HG02623 (cell line): ENCODE data around the gene RUVBL2.
"Not testable (repeated sequence)": the region's sequence is repeated elsewhere in the genome, so short reads cannot be mapped to it uniquely, and the experiment has no call there.

Experiments
- ATAC-seq: cut with Tn5 transposase; IDR thresholded peaks from one replicate; pipeline ENCODE4 v1.9.1; 2021; ENCODE audit warnings: moderate library complexity; ENCODE audit not compliant: unreplicated experiment

Gene RUVBL2

GRCh38 chr19:49016067-49016839 lies 22.6 kb downstream of the RUVBL2 start:
- ATAC-seq = no peak

GRCh38 chr19:49017041-49017665 lies 23.5 kb downstream of the RUVBL2 start, which contains the start of gene LHB:
Gene LHB, minus strand, starts transcription at chr19:49017091. Its CDS starts 10 bp downstream, at chr19:49017081.
- no peak for ATAC-seq

GRCh38 chr19:49017666-49018351 lies 24.1 kb downstream of the RUVBL2 start:
- peak; percentile 52 for ATAC-seq

- not testable (repeated sequence) for ATAC-seq
Measured at GRCh38 chr19:49018388-49019241, 24.9 kb downstream of the RUVBL2 start.

GRCh38 chr19:49019242-49019932 lies 25.7 kb downstream of the RUVBL2 start:
- no peak for ATAC-seq

DNA sequence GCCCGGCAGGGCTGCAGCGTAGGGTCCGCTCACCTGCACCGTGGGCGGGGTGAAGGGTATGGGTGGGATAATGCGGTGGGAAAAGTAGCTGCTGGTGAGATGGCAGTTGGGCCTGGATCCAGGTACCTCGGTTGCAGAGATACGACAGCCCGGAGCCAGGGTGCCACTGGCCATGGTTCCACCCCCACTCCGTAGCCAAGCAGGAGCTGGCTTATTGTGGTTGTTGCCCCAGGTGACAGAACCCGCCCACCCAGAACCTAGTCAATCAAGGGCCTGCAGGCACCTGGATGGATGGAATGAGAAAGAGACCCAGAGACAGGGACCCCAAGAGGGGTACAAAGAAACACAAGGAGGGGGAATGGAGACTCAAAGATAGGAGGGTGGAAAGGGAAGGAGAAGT lies 26.7 kb downstream of the RUVBL2 start:
- ATAC-seq = no peak

- no peak for ATAC-seq
Measured at GRCh38 chr19:49020931-49021895, 27.5 kb downstream of the RUVBL2 start.

DNA sequence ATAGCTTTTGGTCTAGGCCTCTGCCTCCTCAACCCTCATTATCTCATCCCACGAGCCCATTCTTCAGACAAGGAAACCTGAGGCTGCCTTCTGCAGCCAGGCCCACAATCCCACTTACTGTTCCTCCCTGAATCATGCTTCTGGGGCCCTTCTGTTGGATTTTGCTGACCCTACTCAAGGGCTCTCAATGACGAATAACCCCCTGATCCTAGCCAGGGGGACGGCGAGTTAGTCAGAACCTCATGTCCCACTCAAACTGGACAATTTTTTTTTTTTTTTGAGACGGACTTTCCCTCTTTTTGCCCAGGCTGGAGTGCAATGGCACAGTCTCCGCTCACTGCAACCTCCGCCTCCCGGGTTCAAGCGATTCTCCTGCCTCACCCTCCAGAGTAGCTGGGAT lies 28.4 kb downstream of the RUVBL2 start:
- no peak for ATAC-seq

- ATAC-seq = not testable (repeated sequence)
Measured at GRCh38 chr19:49024233-49024632, 30.5 kb downstream of the RUVBL2 start, which contains the start of gene CGB3. Gene CGB3, minus strand, starts transcription at chr19:49024333. Its CDS starts 362 bp downstream, at chr19:49023971.

GRCh38 chr19:49025088-49025487 lies 31.4 kb downstream of the RUVBL2 start:
- not testable (repeated sequence) for ATAC-seq

DNA sequence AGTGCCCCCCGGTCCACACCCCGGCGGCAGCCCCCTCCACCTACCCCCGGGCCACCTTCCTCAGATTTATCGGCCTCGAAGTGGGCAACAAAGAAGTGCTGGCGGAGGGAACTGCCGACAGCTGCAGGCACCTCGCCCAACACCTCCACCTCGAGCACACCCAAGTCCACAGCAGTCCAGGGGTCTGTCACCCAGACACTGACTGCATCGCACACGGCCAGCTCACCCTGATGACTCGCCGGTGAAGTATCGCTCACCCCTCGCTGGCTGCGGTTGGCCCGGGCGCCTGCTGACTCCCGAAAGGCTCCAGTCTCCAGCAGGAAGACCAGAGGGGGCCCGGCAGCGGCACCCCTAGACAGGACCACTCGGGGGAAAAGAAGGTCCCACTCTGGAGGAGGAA lies 31.9 kb downstream of the RUVBL2 start:
- ATAC-seq = not testable (repeated sequence)

- not testable (repeated sequence) for ATAC-seq
Measured at GRCh38 chr19:49028686-49029085, 35.0 kb downstream of the RUVBL2 start.

DNA sequence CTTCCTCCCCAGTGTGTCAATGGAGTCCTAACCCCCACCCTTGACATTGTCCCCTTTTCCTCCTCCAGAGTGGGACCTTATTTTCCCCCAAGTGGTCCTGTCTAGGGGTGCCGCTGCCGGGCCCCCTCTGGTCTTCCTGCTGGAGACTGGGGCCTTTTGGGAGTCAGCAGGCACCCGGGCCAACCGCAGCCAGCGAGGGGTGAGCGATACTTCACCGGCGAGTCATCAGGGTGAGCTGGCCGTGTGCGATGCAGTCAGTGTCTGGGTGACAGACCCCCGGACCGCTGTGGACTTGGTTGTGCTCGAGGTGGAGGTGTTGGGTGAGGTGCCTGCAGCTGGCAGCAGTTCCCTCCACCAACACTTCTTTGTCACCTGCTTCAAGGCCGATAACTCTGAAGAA lies 36.1 kb downstream of the RUVBL2 start:
- not testable (repeated sequence) for ATAC-seq

- ATAC-seq = not testable (repeated sequence)
Measured at GRCh38 chr19:49030323-49030722, 36.6 kb downstream of the RUVBL2 start.

DNA sequence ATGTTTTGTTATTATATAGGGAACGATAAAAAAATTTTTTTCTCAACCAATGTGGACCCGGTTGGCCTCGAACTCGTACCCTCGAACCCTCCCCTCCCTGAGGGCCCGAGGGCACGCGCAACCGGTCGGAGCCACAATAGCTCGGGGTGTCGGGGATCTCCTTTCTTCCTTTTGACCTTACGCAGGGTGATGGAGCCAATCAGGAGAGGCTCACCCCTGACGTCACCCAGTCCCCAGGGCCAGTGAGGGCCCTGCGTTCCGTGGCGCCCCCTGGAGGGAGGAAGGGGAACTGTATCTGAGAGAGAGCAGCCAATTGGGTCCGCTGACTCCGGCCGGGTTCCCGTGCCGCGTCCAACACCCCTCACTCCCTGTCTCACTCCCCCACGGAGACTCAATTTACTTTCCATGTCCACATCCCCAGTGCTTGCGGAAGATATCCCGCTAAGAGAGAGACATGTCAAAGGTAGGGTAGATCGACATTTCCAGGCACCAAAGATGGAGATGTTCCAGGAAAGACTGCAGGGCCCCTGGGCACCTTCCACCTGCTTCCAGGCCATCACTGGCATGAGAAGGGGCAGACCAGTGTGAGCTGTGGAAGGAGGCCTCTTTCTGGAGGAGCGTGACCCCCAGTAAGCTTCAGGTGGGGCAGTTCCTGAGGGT lies 38.1 kb downstream of the RUVBL2 start, which contains the start of gene CGB2:
CGB2 (plus strand) TSS at position 249 of the 660 bp plus-strand sequence; CDS start at position 455, 206 bp downstream.
- ATAC-seq = not testable (repeated sequence)

DNA sequence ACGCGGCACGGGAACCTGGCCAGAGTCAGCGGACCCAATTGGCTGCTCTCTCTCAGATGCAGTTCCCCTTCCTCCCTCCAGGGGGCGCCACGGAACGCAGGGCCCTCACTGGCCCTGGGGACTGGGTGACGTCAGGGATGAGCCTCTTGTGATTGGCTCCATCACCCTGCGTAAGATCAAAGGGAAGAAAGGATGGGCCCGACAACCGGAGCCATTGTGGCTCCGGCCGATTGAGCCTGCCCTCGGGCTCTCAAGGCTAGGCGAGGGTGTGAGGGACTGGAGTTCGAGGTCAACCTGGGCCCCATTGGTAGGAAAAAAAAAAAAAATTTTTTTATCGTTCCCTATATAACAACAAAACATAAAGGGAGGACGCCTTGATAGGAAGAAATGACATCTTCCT lies 43.1 kb downstream of the RUVBL2 start, which contains the start of gene CGB1:
CGB1 (minus strand) TSS at position 81 of the 400 bp plus-strand sequence. CDS start 184 bp downstream, outside the sequence.
- not testable (repeated sequence) for ATAC-seq

- ATAC-seq = not testable (repeated sequence)
Measured at GRCh38 chr19:49038111-49038510, 44.4 kb downstream of the RUVBL2 start.
